IPS DF 19.7 (cell line): ENCODE results near the gene SLC15A3.
"Not testable (repeated sequence)": the region's sequence is repeated elsewhere in the genome, so short reads cannot be mapped to it uniquely, and the experiment has no call there.

Source experiments
- DNase-seq: peaks from one replicate; pipeline ENCODE4 v3.0.0-alpha.2; 2013; ENCODE audit warnings: low read depth, low spot score

Gene SLC15A3

GRCh38 chr11:60977224-60977623, 25.2 kb upstream of the SLC15A3 start:
- DNase-seq, result no peak

- no peak for DNase-seq
Measured at GRCh38 chr11:60974726-60975125, 22.8 kb upstream of the SLC15A3 start.

- DNase-seq, result not testable (repeated sequence)
Measured at GRCh38 chr11:60974316-60974715, 22.3 kb upstream of the SLC15A3 start.

- DNase-seq, result no peak
Measured at GRCh38 chr11:60973699-60974098, 21.7 kb upstream of the SLC15A3 start.

- no peak for DNase-seq
Measured at GRCh38 chr11:60972182-60973030, 20.4 kb upstream of the SLC15A3 start.

GRCh38 chr11:60971520-60971919, 19.5 kb upstream of the SLC15A3 start, which contains the start of gene CD6:
Gene CD6 (plus strand): TSS chr11:60971680. CDS start chr11:60971866, 186 bp downstream.
- DNase-seq, result no peak

- DNase-seq, result no peak
Measured at GRCh38 chr11:60970890-60971289, 18.9 kb upstream of the SLC15A3 start.

GRCh38 chr11:60970369-60970774, 18.4 kb upstream of the SLC15A3 start:
- DNase-seq, result no peak

- DNase-seq, result no peak
Measured at GRCh38 chr11:60968223-60968622, 16.2 kb upstream of the SLC15A3 start.

- no peak for DNase-seq
Measured at GRCh38 chr11:60966890-60967289, 14.9 kb upstream of the SLC15A3 start.

- DNase-seq, result no peak
Measured at GRCh38 chr11:60964801-60965200, 12.8 kb upstream of the SLC15A3 start.

GRCh38 chr11:60960405-60960804, 8.4 kb upstream of the SLC15A3 start:
- no peak for DNase-seq

- no peak for DNase-seq
Measured at GRCh38 chr11:60959431-60959830, 7.5 kb upstream of the SLC15A3 start.

GRCh38 chr11:60957188-60957587, 5.2 kb upstream of the SLC15A3 start:
- no peak for DNase-seq

- DNase-seq, result no peak
Measured at GRCh38 chr11:60955571-60955970, 3.6 kb upstream of the SLC15A3 start.

- DNase-seq, result no peak
Measured at GRCh38 chr11:60954421-60954820, 2.4 kb upstream of the SLC15A3 start.

- DNase-seq, result no peak
Measured at GRCh38 chr11:60953781-60954180, 1.8 kb upstream of the SLC15A3 start.

GRCh38 chr11:60952742-60953170, 780 bp upstream of the SLC15A3 start:
- DNase-seq, result no peak

GRCh38 chr11:60951606-60951903, 421 bp downstream of the SLC15A3 start:
- no peak for DNase-seq

- no peak for DNase-seq
Measured at GRCh38 chr11:60950933-60951605, 907 bp downstream of the SLC15A3 start.

- DNase-seq, result no peak
Measured at GRCh38 chr11:60950024-60950423, 2.0 kb downstream of the SLC15A3 start.

- DNase-seq, result no peak
Measured at GRCh38 chr11:60948250-60948649, 3.7 kb downstream of the SLC15A3 start.

GRCh38 chr11:60947700-60948099, 4.3 kb downstream of the SLC15A3 start:
- DNase-seq, result no peak
